Prostate gland (tissue), 2 donors: ENCODE data around the gene DNAH6. TPM values are rescaled to one million over a fixed set of nuclear protein-coding genes. Genes with fewer than 3 reads are reported as not detected.

Experiments used
- DNase-seq: peaks from one replicate; pipeline ENCODE4 v3.0.0-alpha.2; 2019; ENCODE audit warnings: low spot score
- H3K27ac ChIP-seq, 2 donors: fragments of 200-600 bp; sonication (generic); 2 replicates each; pipeline ENCODE4 v1.5.1; 2017 to 2019
- H3K27me3 ChIP-seq: fragments of 200-600 bp; sonication (generic); replicated peaks from 2 replicates; pipeline ENCODE4 v1.5.1; 2019; ENCODE audit not compliant: insufficient read depth
- H3K36me3 ChIP-seq, 2 donors: fragments of 200-600 bp; sonication (generic); 1 replicate in 1 of 2; 2 replicates in 1 of 2; pipeline versions ENCODE4 v1.5.1 to v1.8.1; 2017 to 2019
- H3K4me1 ChIP-seq: fragments of 200-600 bp; sonication (generic); replicated peaks from 2 replicates; pipeline ENCODE4 v1.5.1; 2019
- H3K4me3 ChIP-seq, 2 donors: fragments of 200-600 bp; sonication (generic); 2 replicates each; pipeline ENCODE4 v1.5.1; 2017 to 2019
- H3K9me3 ChIP-seq: fragments of 200-600 bp; sonication (generic); 2 replicates; pipeline ENCODE4 v1.5.1; 2017
- POLR2A ChIP-seq: fragments of 450-650 bp; IDR thresholded peaks from one replicate; pipeline ENCODE4 v1.6.1; 2016; ENCODE audit warnings: antibody characterized with exemption, mild to moderate bottlenecking
- POLR2AphosphoS5 ChIP-seq: sonication (generic); formaldehyde crosslinking; IDR thresholded peaks from one replicate; pipeline ENCODE4 v1.6.1; 2017; ENCODE audit warnings: antibody characterized with exemption
- WGBS: methylation state at CpG from one replicate; pipeline ENCODE4 v1.1.5; 2018; 5-methylcytosine and 5-hydroxymethylcytosine counted together
- intact Hi-C: fragments of 100-400 bp; cut with DNase I; formaldehyde crosslinking; loops from one replicate; pipeline ENCODE4 v1.14.2; 2022
- total RNA-seq, 2 donors: library from RNA; depleted of rRNA; stranded (reverse); fragments of >200 nt; gene quantifications; one replicate each; pipeline ENCODE4 v1.1.0, GENCODE V29; 2016
- TF ChIP-seq, protein P1 (sequence below), 4 experiments: fragments of 200-600 bp in 2 of 4; fragments of 450-650 bp in 2 of 4; sonication (generic) in 2 of 4; IDR thresholded peaks; 1 replicate in 3 of 4; 2 replicates in 1 of 4; pipeline ENCODE4 v1.5.1; 2016 to 2019; ENCODE audit warnings: antibody characterized with exemption in 4 of 4, mild to moderate bottlenecking in 2 of 4, moderate library complexity in 2 of 4

DNAH6 gene
- total RNA-seq, 2 donors from 2014 or later = 1.1 to 4.9 TPM

DNA sequence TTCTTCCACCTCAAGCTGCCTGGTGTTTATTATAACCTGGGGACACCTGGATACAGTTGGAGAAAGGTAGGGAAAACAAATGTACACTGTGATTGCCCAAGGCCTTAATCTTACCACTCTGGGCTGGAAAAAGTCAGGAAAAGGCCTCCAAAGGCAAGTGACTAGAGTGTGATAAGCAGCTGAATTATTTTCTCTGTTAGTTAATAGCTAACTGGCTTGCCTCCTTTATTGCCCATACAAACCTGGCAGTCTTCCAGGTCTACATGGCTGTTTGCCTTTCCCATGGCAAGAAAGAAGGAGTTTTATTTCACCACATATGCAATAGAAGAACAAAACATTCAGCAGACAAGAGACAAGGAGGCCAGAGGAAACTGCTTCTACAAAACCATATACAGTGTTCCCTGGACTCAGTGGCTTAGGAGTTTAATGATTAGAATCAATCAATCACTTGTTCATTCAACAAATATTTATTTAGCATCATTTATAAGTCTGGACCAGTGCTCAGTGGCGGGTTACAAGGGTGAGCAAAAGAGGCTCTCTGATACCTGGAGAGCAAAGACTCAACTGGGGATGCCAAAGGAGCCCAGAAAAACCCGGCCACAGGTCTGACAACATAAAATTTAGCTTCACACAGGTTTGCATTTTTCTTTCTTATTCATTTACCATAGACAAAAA lies 29.7 kb upstream of the DNAH6 start:
- H3K4me3 ChIP-seq = no peak overlapping the region
- WGBS = 29% methylated on average over 2 of the region's 2 CpGs
- H3K27ac ChIP-seq = peak overlapping the region; percentile 30 to 52

DNA sequence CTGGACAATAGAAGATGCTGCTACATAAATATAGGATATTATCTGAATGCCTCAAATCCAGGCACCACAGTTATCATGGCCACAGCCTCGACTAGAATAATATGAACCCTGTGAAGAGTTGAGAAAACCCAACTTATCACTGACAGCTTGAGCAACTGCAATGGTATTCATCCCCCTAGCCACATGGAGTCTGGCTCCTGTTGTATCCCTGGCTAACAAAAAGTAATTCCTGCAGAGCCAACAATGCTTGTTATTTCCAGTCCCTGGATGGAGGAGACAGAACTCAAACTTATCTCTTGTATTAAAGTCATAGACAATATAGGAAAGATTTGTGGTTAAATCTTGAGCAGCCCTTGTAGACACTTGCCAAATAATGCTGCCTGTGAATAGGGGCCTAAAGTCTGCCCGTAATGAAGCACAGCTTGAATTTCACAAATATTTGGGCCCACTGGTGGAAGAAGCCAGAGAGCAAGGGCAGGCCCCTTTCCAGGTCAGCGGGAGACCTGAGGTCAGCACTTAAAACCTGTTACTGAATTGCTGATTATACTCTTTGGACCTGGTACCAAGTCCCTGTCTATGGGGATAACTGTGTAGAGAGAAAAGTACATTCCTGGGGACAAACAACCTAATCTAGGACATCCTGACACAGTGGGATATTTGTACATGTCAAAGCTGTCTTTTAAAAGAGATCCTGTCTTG lies 28.9 kb upstream of the DNAH6 start:
- no peak for DNase-seq
- peak overlapping the region; percentile 30 to 52 for H3K27ac ChIP-seq
- intact Hi-C loops = no loop called here
- H3K9me3 ChIP-seq = no peaks in the 10 kb centered on the region
- H3K36me3 ChIP-seq = no peaks in the 10 kb centered on the region
- H3K4me1 ChIP-seq = no peaks in the 10 kb centered on the region
- no peaks in the 10 kb centered on the region for H3K27me3 ChIP-seq
- WGBS = 42% methylated on average over 3 of the region's 3 CpGs
- TF ChIP-seq POLR2A = no peak
- no peak for TF ChIP-seq POLR2AphosphoS5
- TF ChIP-seq, protein P1, sequence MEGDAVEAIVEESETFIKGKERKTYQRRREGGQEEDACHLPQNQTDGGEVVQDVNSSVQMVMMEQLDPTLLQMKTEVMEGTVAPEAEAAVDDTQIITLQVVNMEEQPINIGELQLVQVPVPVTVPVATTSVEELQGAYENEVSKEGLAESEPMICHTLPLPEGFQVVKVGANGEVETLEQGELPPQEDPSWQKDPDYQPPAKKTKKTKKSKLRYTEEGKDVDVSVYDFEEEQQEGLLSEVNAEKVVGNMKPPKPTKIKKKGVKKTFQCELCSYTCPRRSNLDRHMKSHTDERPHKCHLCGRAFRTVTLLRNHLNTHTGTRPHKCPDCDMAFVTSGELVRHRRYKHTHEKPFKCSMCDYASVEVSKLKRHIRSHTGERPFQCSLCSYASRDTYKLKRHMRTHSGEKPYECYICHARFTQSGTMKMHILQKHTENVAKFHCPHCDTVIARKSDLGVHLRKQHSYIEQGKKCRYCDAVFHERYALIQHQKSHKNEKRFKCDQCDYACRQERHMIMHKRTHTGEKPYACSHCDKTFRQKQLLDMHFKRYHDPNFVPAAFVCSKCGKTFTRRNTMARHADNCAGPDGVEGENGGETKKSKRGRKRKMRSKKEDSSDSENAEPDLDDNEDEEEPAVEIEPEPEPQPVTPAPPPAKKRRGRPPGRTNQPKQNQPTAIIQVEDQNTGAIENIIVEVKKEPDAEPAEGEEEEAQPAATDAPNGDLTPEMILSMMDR (IDR thresholded peaks at IDR 0.05) = no peak
- H3K4me3 ChIP-seq = no peak overlapping the region

More for the DNA sequence above, 29.7 kb upstream of the DNAH6 start:
- peak; percentile 81 for DNase-seq
- Histone ChIP-seq H3K9me3 (no peaks in the 10 kb centered on the region), H3K36me3 (no peaks in the 10 kb centered on the region), H3K27me3 (no peaks in the 10 kb centered on the region), H3K4me1 (no peaks in the 10 kb centered on the region)
- intact Hi-C loops = no loop called here
- TF ChIP-seq POLR2AphosphoS5 (peak; percentile 65), POLR2A (no peak)
- TF ChIP-seq, protein P1 (IDR thresholded peaks at IDR 0.05) = no peak

- no peak overlapping the region for H3K27ac ChIP-seq
- DNase-seq = no peak
- 65% methylated on average over 2 of the region's 2 CpGs for WGBS
- no peaks in the 10 kb centered on the region for H3K4me1 ChIP-seq
- H3K4me3 ChIP-seq = no peak overlapping the region
- no peaks in the 10 kb centered on the region for H3K27me3 ChIP-seq
- TF ChIP-seq, protein P1 (IDR thresholded peaks at IDR 0.05) = no peak
- no peak for TF ChIP-seq POLR2A
- no peak for TF ChIP-seq POLR2AphosphoS5
- no peaks in the 10 kb centered on the region for H3K9me3 ChIP-seq
- H3K36me3 ChIP-seq = no peaks in the 10 kb centered on the region
- intact Hi-C loops = no loop called here
Measured at GRCh38 chr2:84491256-84491655, 25.0 kb upstream of the DNAH6 start.

- TF ChIP-seq, protein P1 (IDR thresholded peaks at IDR 0.05) = no peak
- TF ChIP-seq POLR2AphosphoS5 = no peak
- TF ChIP-seq POLR2A = no peak
- 89% methylated on average over 6 of the region's 6 CpGs for WGBS
- no peaks in the 10 kb centered on the region for H3K4me1 ChIP-seq
- H3K27me3 ChIP-seq = no peaks in the 10 kb centered on the region
- H3K9me3 ChIP-seq = no peaks in the 10 kb centered on the region
- H3K27ac ChIP-seq = no peak overlapping the region
- no peaks in the 10 kb centered on the region for H3K36me3 ChIP-seq
- no peak overlapping the region for H3K4me3 ChIP-seq
- intact Hi-C loops = no loop called here
- no peak for DNase-seq
Measured at GRCh38 chr2:84491741-84492140, 24.6 kb upstream of the DNAH6 start.

DNA sequence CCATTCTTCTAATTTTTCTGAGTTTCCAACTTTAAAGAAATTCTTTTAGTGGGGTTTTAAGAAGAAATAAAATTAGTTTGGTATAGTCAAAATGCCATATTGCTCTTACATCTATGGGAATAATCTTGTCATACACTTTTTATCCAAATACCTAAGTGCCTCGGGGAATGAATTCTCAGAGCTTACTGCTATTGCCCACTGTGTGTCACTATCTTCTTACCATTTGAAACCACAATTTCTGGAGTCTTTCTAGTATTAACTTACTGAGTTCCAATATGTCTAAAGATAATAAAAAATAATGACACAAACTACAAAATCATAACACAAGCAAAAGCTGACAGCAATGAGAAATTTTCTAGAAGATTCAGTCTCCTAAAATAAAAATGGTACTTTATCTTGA lies 23.7 kb upstream of the DNAH6 start:
- DNase-seq = no peak
- no peak for TF ChIP-seq POLR2AphosphoS5
- no peak for TF ChIP-seq POLR2A
- TF ChIP-seq, protein P1 (IDR thresholded peaks at IDR 0.05) = no peak
- Histone ChIP-seq H3K36me3 (no peaks in the 10 kb centered on the region), H3K27ac (no peak overlapping the region), H3K4me3 (no peak overlapping the region), H3K4me1 (no peaks in the 10 kb centered on the region), H3K9me3 (no peaks in the 10 kb centered on the region), H3K27me3 (no peaks in the 10 kb centered on the region)
- 78% methylated on average over 1 of the region's 1 CpG for WGBS
- intact Hi-C loops = no loop called here
